IMR-90 (cell line): ENCODE measurements around the gene LAMA5. TPM values are rescaled to one million over a fixed set of nuclear protein-coding genes. Genes with fewer than 3 reads are reported as not detected.

Source experiments
- ATAC-seq: fragments of 200-7000 bp; cut with Tn5 transposase; 2 replicates; pipeline ENCODE4 v1.9.1; 2020; ENCODE audit warnings: low read depth, mild to moderate bottlenecking, moderate library complexity
- BruUV-seq: library from RNA; stranded (reverse); fragments of 400-500 nt; replicated peaks from 2 replicates; lab custom pipeline; 2021; lab: Mats Ljungman, UMichigan
- CTCF ChIA-PET: fragments of 300-600 bp; formaldehyde crosslinking; extraction: SDS; loops from one replicate; lab custom pipeline; 2021; ENCODE audit warnings: antibody characterized with exemption; lab: Yijun Ruan, JAX
- POLR2A ChIA-PET: fragments of 300-600 bp; sonication (Branson Sonifier 250); formaldehyde crosslinking; loops from one replicate; lab custom pipeline; 2022; ENCODE audit warnings: antibody characterized with exemption; ENCODE audit not compliant: unreplicated experiment; lab: Charles Lee
- DNase-seq: peaks from one replicate; pipeline ENCODE4 v3.0.0; 2013
- H2AFZ ChIP-seq: replicated peaks from 2 replicates; pipeline ENCODE3; 2013; ENCODE audit warnings: low read length, mild to moderate bottlenecking; ENCODE audit not compliant: poor library complexity
- H2AK5ac ChIP-seq: 2 replicates; pipeline ENCODE4 v1.6.1; 2013; ENCODE audit warnings: low read depth, low read length, inconsistent platforms
- H2AK9ac ChIP-seq: replicated peaks from 2 replicates; pipeline ENCODE3; 2013; ENCODE audit warnings: mild to moderate bottlenecking, low read depth, low read length, moderate library complexity; ENCODE audit not compliant: poor library complexity
- H2BK120ac ChIP-seq: 2 replicates; pipeline ENCODE4 v1.6.1; 2013; ENCODE audit warnings: low read depth, low read length, inconsistent platforms
- H2BK15ac ChIP-seq: 3 replicates; pipeline ENCODE4 v1.6.1; 2013; ENCODE audit warnings: low read depth, low read length, inconsistent platforms
- H2BK20ac ChIP-seq: 2 replicates; pipeline ENCODE4 v1.6.1; 2013; ENCODE audit warnings: low read depth, mild to moderate bottlenecking, inconsistent platforms, low read length, moderate library complexity
- H2BK5ac ChIP-seq: 2 replicates; pipeline ENCODE4 v1.6.1; 2013; ENCODE audit warnings: mild to moderate bottlenecking, low read depth, low read length, inconsistent platforms; ENCODE audit not compliant: poor library complexity, severe bottlenecking
- H3K14ac ChIP-seq: replicated peaks from 2 replicates; pipeline ENCODE4 v1.6.1; 2013; ENCODE audit warnings: low read depth, low read length, inconsistent platforms
- H3K18ac ChIP-seq: 2 replicates; pipeline ENCODE4 v1.6.1; 2013; ENCODE audit warnings: low read depth, low read length, control low read depth
- H3K23ac ChIP-seq: 2 replicates; pipeline ENCODE4 v1.6.1; 2013; ENCODE audit warnings: low read depth, low read length, inconsistent platforms
- H3K27ac ChIP-seq: 2 replicates; pipeline ENCODE4 v1.5.1; 2013; ENCODE audit warnings: mild to moderate bottlenecking, control low read depth, low read length; ENCODE audit not compliant: insufficient read depth
- H3K27me3 ChIP-seq: 2 replicates; pipeline ENCODE4 v1.6.1; 2013; ENCODE audit warnings: low read length; ENCODE audit not compliant: control insufficient read depth, insufficient read depth
- H3K36me3 ChIP-seq: 2 replicates; pipeline ENCODE4 v1.6.1; 2013; ENCODE audit warnings: low read length, mixed read lengths; ENCODE audit not compliant: control insufficient read depth, insufficient read depth
- H3K4ac ChIP-seq: 2 replicates; pipeline ENCODE4 v1.6.1; 2013; ENCODE audit warnings: low read depth, low read length, inconsistent platforms
- H3K4me1 ChIP-seq: 2 replicates; pipeline ENCODE4 v1.6.1; 2013; ENCODE audit warnings: low read length, mixed read lengths; ENCODE audit not compliant: control insufficient read depth, insufficient read depth
- H3K4me2 ChIP-seq: 2 replicates; pipeline ENCODE4 v1.6.1; 2013; ENCODE audit warnings: low read depth, mild to moderate bottlenecking, control low read depth, low read length, moderate library complexity
- H3K4me3 ChIP-seq: 2 replicates; pipeline ENCODE4 v1.5.1; 2013; ENCODE audit warnings: low read depth, mild to moderate bottlenecking, control low read depth, low read length, moderate library complexity; ENCODE audit not compliant: insufficient read depth
- H3K56ac ChIP-seq: 2 replicates; pipeline ENCODE4 v1.6.1; 2013; ENCODE audit warnings: low read length, inconsistent platforms; ENCODE audit not compliant: insufficient read depth; ENCODE audit errors: extremely low read depth
- H3K79me1 ChIP-seq, 2 experiments: 2 replicates each; pipeline ENCODE4 v1.6.1; 2013; ENCODE audit warnings: low read length in 2 of 2, inconsistent platforms in 1 of 2, low read depth in 1 of 2
- H3K9ac ChIP-seq: 2 replicates; pipeline ENCODE4 v1.6.1; 2013; ENCODE audit warnings: low read depth, low read length, control low read depth
- H3K9me1 ChIP-seq: 2 replicates; pipeline ENCODE4 v1.6.1; 2013; ENCODE audit warnings: low read length, inconsistent platforms; ENCODE audit not compliant: insufficient read depth
- H3K9me3 ChIP-seq: 2 replicates; pipeline ENCODE4 v1.6.1; 2013; ENCODE audit warnings: low read length; ENCODE audit not compliant: control insufficient read depth, insufficient read depth
- H4K20me1 ChIP-seq: 2 replicates; pipeline ENCODE4 v1.6.1; 2013; ENCODE audit warnings: low read length, inconsistent platforms; ENCODE audit not compliant: insufficient read depth
- H4K5ac ChIP-seq: 2 replicates; pipeline ENCODE4 v1.6.1; 2013; ENCODE audit warnings: mild to moderate bottlenecking, low read depth, low read length, control low read depth
- H4K8ac ChIP-seq, 2 experiments: 2 replicates each; pipeline ENCODE4 v1.6.1; 2013; ENCODE audit warnings: low read depth in 2 of 2, low read length in 2 of 2, control low read depth in 1 of 2, inconsistent platforms in 1 of 2
- H4K91ac ChIP-seq: 2 replicates; pipeline ENCODE4 v1.6.1; 2013; ENCODE audit warnings: low read depth, low read length, inconsistent platforms; ENCODE audit not compliant: insufficient read depth
- CEBPB ChIP-seq: IDR thresholded peaks from 2 replicates; pipeline ENCODE4 v1.6.1; 2012; ENCODE audit warnings: low read depth, low read length, improper control_type of control experiment
- CHD1 ChIP-seq: IDR thresholded peaks from 2 replicates; pipeline ENCODE4 v1.6.1; 2012; ENCODE audit warnings: low read depth, low read length, improper control_type of control experiment
- ELK1 ChIP-seq: fragments of 150-350 bp; IDR thresholded peaks from 2 replicates; pipeline ENCODE4 v1.6.1; 2016; ENCODE audit warnings: low read depth, mild to moderate bottlenecking, low read length, moderate library complexity, borderline replicate concordance
- FOS ChIP-seq: fragments of 150-350 bp; IDR thresholded peaks from 2 replicates; pipeline ENCODE4 v1.6.1; 2016; ENCODE audit warnings: low read depth, low read length
- MAFK ChIP-seq: IDR thresholded peaks from 2 replicates; pipeline ENCODE4 v1.6.1; 2012; ENCODE audit warnings: low read depth, low read length, improper control_type of control experiment
- MAZ ChIP-seq: IDR thresholded peaks from 2 replicates; pipeline ENCODE4 v1.6.1; 2012; ENCODE audit warnings: low read depth, mild to moderate bottlenecking, low read length, improper control_type of control experiment, moderate library complexity, borderline replicate concordance
- MXI1 ChIP-seq: IDR thresholded peaks from 2 replicates; pipeline ENCODE4 v1.6.1; 2012; ENCODE audit warnings: low read depth, mild to moderate bottlenecking, low read length, moderate library complexity, borderline replicate concordance
- NFE2L2 ChIP-seq: fragments of 150-350 bp; IDR thresholded peaks from 2 replicates; pipeline ENCODE4 v1.6.1; 2016; ENCODE audit warnings: low read depth, mild to moderate bottlenecking, low read length
- RFX5 ChIP-seq: IDR thresholded peaks from 2 replicates; pipeline ENCODE4 v1.8.0; 2012; ENCODE audit warnings: low read depth, mild to moderate bottlenecking, low read length, moderate library complexity
- USF2 ChIP-seq: fragments of 150-350 bp; IDR thresholded peaks from 2 replicates; pipeline ENCODE4 v1.6.1; 2017; ENCODE audit warnings: mild to moderate bottlenecking, antibody characterized with exemption, low read length, low read depth
- WGBS, 2 experiments: methylation state at CpG; one replicate each; pipeline versions ENCODE4 v1.1.5 to v1.1.7; 2013; ENCODE audit warnings: missing lambda C conversion rate in 2 of 2; ENCODE audit not compliant: insufficient read length in 1 of 2; ENCODE audit errors: extremely low coverage in 2 of 2; 5-methylcytosine and 5-hydroxymethylcytosine counted together
- dilution Hi-C: fragments of 300-500 bp; cut with HindIII; formaldehyde crosslinking; loops from one replicate; pipeline ENCODE4 v1.14.3; 2018; ENCODE audit warnings: low sequenced_read_pairs; ENCODE audit not compliant: unreplicated experiment
- in situ Hi-C: fragments of 300-500 bp; cut with MboI; formaldehyde crosslinking; loops from 3 replicates; pipeline ENCODE4 v1.14.3; 2019; ENCODE audit warnings: low sequenced_read_pairs, inconsistent platforms, mixed read lengths
- intact Hi-C: fragments of 100-400 bp; cut with micrococcal nuclease; formaldehyde crosslinking; loops from 2 replicates; pipeline ENCODE4 v1.10.0; 2022
- polyA plus RNA-seq, 3 experiments: library from polyadenylated mRNA; depleted of rRNA; stranded (reverse); fragments of >200 nt; gene quantifications; 2 replicates each; pipeline ENCODE4 v1.2.3, GENCODE V29; 2012; ENCODE audit warnings: low replicate concordance in 1 of 3
- total RNA-seq: library from RNA; depleted of rRNA; stranded (reverse); fragments of >200 nt; gene quantifications from 2 replicates; pipeline ENCODE4 v1.2.3, GENCODE V29; 2012

The LAMA5 gene
- total and polyA plus RNA-seq, 2 of the 4 experiments (the other 2 are of a cell fraction) = 0.90 to 7.3 TPM

- 0 out of 2 replicates have a peak, but pooled peaks have one; percentile 15 for TF ChIP-seq MXI1
- TF ChIP-seq MAFK = peak; percentile 82
- no peak for TF ChIP-seq RFX5
Measured at GRCh38 chr20:62302341-62303061, 64.6 kb downstream of the LAMA5 start, which contains the start of gene ADRM1 (continued).

DNA sequence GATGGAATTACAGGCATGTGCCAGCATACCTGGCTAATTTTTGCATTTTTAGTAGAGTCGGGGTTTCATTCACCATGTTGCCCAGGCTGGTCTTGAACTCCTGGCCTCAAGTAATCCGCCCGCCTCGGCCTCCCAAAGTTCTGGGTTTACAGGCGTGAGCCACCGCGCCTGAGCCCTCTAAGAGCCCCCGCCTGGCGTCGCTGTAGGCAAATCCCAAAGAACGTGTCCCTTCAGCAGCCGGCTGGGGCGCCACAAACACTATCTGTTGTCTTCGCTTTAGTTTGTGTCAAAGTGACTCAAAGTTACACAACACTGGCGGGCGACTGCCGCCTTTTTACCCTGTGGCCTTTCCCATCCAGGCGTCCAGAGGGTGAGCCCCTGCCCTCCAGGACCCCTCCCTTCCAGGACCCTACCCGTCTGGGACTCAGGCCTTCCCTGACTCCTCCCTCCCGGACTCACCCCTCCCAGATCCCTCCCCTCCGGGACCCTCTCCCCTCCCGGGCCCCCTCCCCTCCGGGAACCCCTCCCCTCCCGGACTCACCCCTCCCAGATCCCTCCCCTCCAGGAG, 65.3 kb downstream of the LAMA5 start:
- H3K79me1 ChIP-seq = peaks cover 0 to 34% of the 10 kb centered on the region in 2 experiments; a peak in 1 of 4 replicates
- H2AK5ac ChIP-seq = 0 out of 2 replicates have a peak overlapping the region, but pooled peaks have one; percentile 29
- H3K27ac ChIP-seq = peak overlapping the region; percentile 91
- peak overlapping the region; percentile 99 for H2AK9ac ChIP-seq
- ChIA-PET CTCF (interaction anchor here (0.7 to 1.4 kb wide), 5 partner anchors 43 to 84 kb away, joined by 3 to 8 read pairs (median 4); partner anchors contain the start of gene LAMA5), POLR2A (interaction anchor here (0.6 kb wide), 2 partner anchors 85 to 89 kb away, joined by 5 read pairs; partner anchors contain the start of gene RPS21)
- no peak overlapping the region; the same call in 1 of the 2 replicates for H3K14ac ChIP-seq
- dilution Hi-C loops (no loop called here), in situ Hi-C loops (no loop called here), intact Hi-C loops (loop anchor here (1.0 to 10.0 kb wide), 4 partner anchors 73 to 193 kb away; no protein-coding TSS in a partner anchor)
- peak overlapping the region; percentile 31 for H3K9ac ChIP-seq
- ATAC-seq (peak; percentile 50), DNase-seq (peak; percentile 91)
- H2BK20ac ChIP-seq = no peak overlapping the region
- H4K20me1 ChIP-seq = peaks cover 35% of the 10 kb centered on the region
- H3K56ac ChIP-seq = no peak overlapping the region
- H3K23ac ChIP-seq = no peak overlapping the region
- WGBS, 2 experiments = 10% methylated on average over 18 of the region's 24 CpGs; no CpG with 5 or more reads in 1 of the 2 experiments
- no peak overlapping the region for H4K91ac ChIP-seq
- H2BK5ac ChIP-seq = peak overlapping the region; percentile 83
- H3K18ac ChIP-seq = 0 out of 2 replicates have a peak overlapping the region, but pooled peaks have one; percentile 19
- no peak overlapping the region for H2BK120ac ChIP-seq
- peak overlapping the region; percentile 87 for H2AFZ ChIP-seq
- 0 out of 2 replicates have a peak, but pooled peaks cover 6% of the 10 kb centered on the region for H3K9me1 ChIP-seq
- H3K9me3 ChIP-seq = no peaks in the 10 kb centered on the region
- peak overlapping the region; percentile 63 for H3K4ac ChIP-seq
- peaks cover 30% of the 10 kb centered on the region; the same call in 1 of the 2 replicates for H3K36me3 ChIP-seq
- H3K4me2 ChIP-seq = peak overlapping the region; percentile 85
- H3K4me3 ChIP-seq = peak overlapping the region; percentile 80
- H3K27me3 ChIP-seq = no peaks in the 10 kb centered on the region
- H4K8ac ChIP-seq = peak overlapping the region; percentile 74 to 91; a peak in 2 of 4 replicates
- peak overlapping the region; percentile 89 for H4K5ac ChIP-seq
- peak overlapping the region; percentile 81; the same call in 1 of the 3 replicates for H2BK15ac ChIP-seq
- peaks cover 12% of the 10 kb centered on the region for H3K4me1 ChIP-seq
- no TSS peak for BruUV-seq
- no peak for TF ChIP-seq MAFK
- TF ChIP-seq CHD1 = no peak
- no peak for TF ChIP-seq USF2
- peak; percentile 41; the same call in 1 of the 2 replicates for TF ChIP-seq MAZ
- TF ChIP-seq FOS = peak; percentile 9; the same call in 1 of the 2 replicates
- peak; percentile 18; the same call in 1 of the 2 replicates for TF ChIP-seq NFE2L2
- TF ChIP-seq CEBPB = peak; percentile 95
- TF ChIP-seq RFX5 = no peak; the same call in 1 of the 2 replicates
- TF ChIP-seq ELK1 = no peak
